Vagina (tissue), 2 donors: ENCODE measurements around the gene NUCB1. TPM values are rescaled to one million over a fixed set of nuclear protein-coding genes. Genes with fewer than 3 reads are reported as not detected.

Experiments used
- DNase-seq, 2 donors: peaks; one replicate each; pipeline ENCODE4 v3.0.0-alpha.2; 2017; ENCODE audit errors: extremely low spot score in 2 of 2
- H3K27ac ChIP-seq: fragments of 200-600 bp; sonication (generic); one replicate; pipeline ENCODE4 v1.5.1; 2019
- H3K27me3 ChIP-seq: fragments of 200-600 bp; sonication (generic); one replicate; pipeline ENCODE4 v1.5.1; 2019
- H3K36me3 ChIP-seq, 2 donors: fragments of 200-600 bp; sonication (generic); one replicate each; pipeline ENCODE4 v1.5.1; 2017 to 2019
- H3K4me1 ChIP-seq: fragments of 200-600 bp; sonication (generic); one replicate; pipeline ENCODE4 v1.5.1; 2019
- H3K4me3 ChIP-seq, 2 donors: fragments of 200-600 bp; sonication (generic); 1 replicate in 1 of 2; 2 replicates in 1 of 2; pipeline ENCODE4 v1.5.1; 2016 to 2019
- H3K9me3 ChIP-seq: fragments of 200-600 bp; sonication (generic); one replicate; pipeline ENCODE4 v1.5.1; 2019
- CTCF ChIP-seq, 3 experiments: fragments of 450-650 bp in 2 of 3; fragments of 200-600 bp in 1 of 3; sonication (generic) in 1 of 3; IDR thresholded peaks; one replicate each; pipeline ENCODE4 v1.5.1; 2017 to 2019; ENCODE audit warnings: antibody characterized with exemption in 3 of 3, mild to moderate bottlenecking in 2 of 3, moderate library complexity in 2 of 3
- POLR2A ChIP-seq, 2 donors: fragments of 450-650 bp; IDR thresholded peaks; one replicate each; pipeline ENCODE4 v1.6.1; 2017; ENCODE audit warnings: antibody characterized with exemption in 2 of 2, mild to moderate bottlenecking in 2 of 2, moderate library complexity in 2 of 2
- POLR2AphosphoS5 ChIP-seq, 2 donors: sonication (generic); formaldehyde crosslinking; IDR thresholded peaks; one replicate each; pipeline ENCODE4 v1.9.0; 2017; ENCODE audit warnings: antibody characterized with exemption in 2 of 2, mild to moderate bottlenecking in 2 of 2, low read depth in 1 of 2; ENCODE audit not compliant: insufficient read depth in 1 of 2
- intact Hi-C: fragments of 100-400 bp; cut with DNase I; formaldehyde crosslinking; loops from one replicate; pipeline ENCODE4 v1.15.1; 2023
- total RNA-seq: library from RNA; depleted of rRNA; stranded (reverse); fragments of >200 nt; gene quantifications from one replicate; pipeline ENCODE4 v1.2.3, GENCODE V29; 2016

Gene NUCB1
- total RNA-seq, 1 donor from 2014 or later, result 151 TPM

- intact Hi-C loops, result no loop called here
- TF ChIP-seq POLR2AphosphoS5 (IDR thresholded peaks at IDR 0.05; ENCODE audit: insufficient read depth in 1 of 2, low read depth in 1 of 2) (no peak), CTCF (IDR thresholded peaks at IDR 0.05) (no peak), POLR2A (IDR thresholded peaks at IDR 0.05) (no peak)
- no peaks in the 10 kb centered on the region for H3K9me3 ChIP-seq
Observed at GRCh38 chr19:48935864-48936263, 35.8 kb downstream of the NUCB1 start.

GRCh38 chr19:48938256-48938655 lies 38.1 kb downstream of the NUCB1 start:
- no peaks in the 10 kb centered on the region for H3K9me3 ChIP-seq
- DNase-seq, result no peak
- no peak overlapping the region for H3K27ac ChIP-seq
- H3K4me3 ChIP-seq, result no peak overlapping the region
- H3K36me3 ChIP-seq, result no peaks in the 10 kb centered on the region
- no peaks in the 10 kb centered on the region for H3K4me1 ChIP-seq
- no peaks in the 10 kb centered on the region for H3K27me3 ChIP-seq
- intact Hi-C loops, result no loop called here
- TF ChIP-seq POLR2AphosphoS5 (IDR thresholded peaks at IDR 0.05; ENCODE audit: insufficient read depth in 1 of 2, low read depth in 1 of 2) (no peak), POLR2A (IDR thresholded peaks at IDR 0.05) (no peak), CTCF (IDR thresholded peaks at IDR 0.05) (no peak)

More at GRCh38 chr19:48935864-48936263, 35.8 kb downstream of the NUCB1 start:
- H3K4me1 ChIP-seq, result no peaks in the 10 kb centered on the region
- H3K36me3 ChIP-seq, result no peaks in the 10 kb centered on the region
- H3K4me3 ChIP-seq, result no peak overlapping the region
- H3K27ac ChIP-seq, result no peak overlapping the region
- no peaks in the 10 kb centered on the region for H3K27me3 ChIP-seq
- DNase-seq, result no peak

- no peak for TF ChIP-seq POLR2AphosphoS5 (IDR thresholded peaks at IDR 0.05; ENCODE audit: insufficient read depth in 1 of 2, low read depth in 1 of 2)
- H3K4me1 ChIP-seq, result no peaks in the 10 kb centered on the region
- intact Hi-C loops, result no loop called here
- no peak overlapping the region for H3K4me3 ChIP-seq
- H3K36me3 ChIP-seq, result no peaks in the 10 kb centered on the region
- no peak overlapping the region for H3K27ac ChIP-seq
- no peak for DNase-seq
- no peaks in the 10 kb centered on the region for H3K9me3 ChIP-seq
- H3K27me3 ChIP-seq, result no peaks in the 10 kb centered on the region
Observed at GRCh38 chr19:48940902-48941301, 40.8 kb downstream of the NUCB1 start.

GRCh38 chr19:48943081-48943480 lies 43.0 kb downstream of the NUCB1 start:
- no peaks in the 10 kb centered on the region for H3K4me1 ChIP-seq
- H3K4me3 ChIP-seq, result no peak overlapping the region
- TF ChIP-seq CTCF (IDR thresholded peaks at IDR 0.05) (no peak), POLR2A (IDR thresholded peaks at IDR 0.05) (no peak), POLR2AphosphoS5 (IDR thresholded peaks at IDR 0.05; ENCODE audit: insufficient read depth in 1 of 2, low read depth in 1 of 2) (no peak)
- intact Hi-C loops, result no loop called here
- DNase-seq, result no peak
- H3K27ac ChIP-seq, result no peak overlapping the region
- no peaks in the 10 kb centered on the region for H3K9me3 ChIP-seq
- H3K27me3 ChIP-seq, result no peaks in the 10 kb centered on the region
- H3K36me3 ChIP-seq, result no peaks in the 10 kb centered on the region

GRCh38 chr19:48945415-48945814 lies 45.3 kb downstream of the NUCB1 start:
- H3K27me3 ChIP-seq, result no peaks in the 10 kb centered on the region
- no peaks in the 10 kb centered on the region for H3K36me3 ChIP-seq
- no peak overlapping the region for H3K4me3 ChIP-seq
- intact Hi-C loops, result no loop called here
- H3K4me1 ChIP-seq, result no peaks in the 10 kb centered on the region
- H3K27ac ChIP-seq, result no peak overlapping the region
- H3K9me3 ChIP-seq, result no peaks in the 10 kb centered on the region
- TF ChIP-seq CTCF (IDR thresholded peaks at IDR 0.05) (no peak), POLR2AphosphoS5 (IDR thresholded peaks at IDR 0.05; ENCODE audit: insufficient read depth in 1 of 2, low read depth in 1 of 2) (no peak), POLR2A (IDR thresholded peaks at IDR 0.05) (no peak)
- DNase-seq, result no peak
